GM06990 (cell line): ENCODE data around the gene ERBB4.
A peak's percentile ranks its signal among the peaks of the same experiment; 100 is the strongest.

Experiments
- DNase-seq: peaks from one replicate; pipeline ENCODE4 v3.0.0-alpha.2; 2011; ENCODE audit not compliant: insufficient read length; ENCODE audit errors: extremely low read depth
- H3K27me3 ChIP-seq: replicated peaks from 2 replicates; pipeline ENCODE4 v1.6.0; 2011; ENCODE audit warnings: low read length; ENCODE audit not compliant: control insufficient read depth, insufficient read depth
- H3K36me3 ChIP-seq: 2 replicates; pipeline ENCODE4 v1.5.1; 2011; ENCODE audit warnings: low read length; ENCODE audit not compliant: control insufficient read depth, insufficient read depth
- H3K4me3 ChIP-seq: replicated peaks from 2 replicates; pipeline ENCODE4 v1.5.1; 2011; ENCODE audit warnings: low read depth, mild to moderate bottlenecking, control low read depth, low read length
- CTCF ChIP-seq: IDR thresholded peaks from 2 replicates; pipeline ENCODE4 v1.5.1; 2011; ENCODE audit warnings: low read length, control low read depth, mild to moderate bottlenecking, inconsistent platforms; ENCODE audit not compliant: insufficient read depth, poor library complexity, severe bottlenecking

Gene ERBB4

DNA sequence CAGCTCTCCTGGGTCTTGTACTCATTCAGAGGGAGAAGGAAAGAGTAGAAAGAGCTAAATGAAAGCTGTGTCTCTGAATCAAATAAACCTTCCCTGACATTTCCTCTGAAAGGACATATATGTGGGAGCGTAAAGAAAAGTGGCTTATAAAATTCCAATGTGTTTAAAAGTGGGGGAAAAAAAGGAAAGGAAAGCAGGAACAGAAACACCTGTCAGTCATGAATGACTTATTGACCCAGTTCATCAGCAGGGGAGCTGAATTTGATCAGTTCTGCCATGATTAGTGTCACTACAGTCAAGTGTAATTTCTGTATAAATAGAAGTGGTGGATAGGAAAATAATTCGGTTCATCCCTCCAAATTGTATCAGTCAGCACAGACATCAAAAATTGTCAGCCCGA, 382.5 kb downstream of the ERBB4 start:
- DNase-seq, result no peak
- no peak overlapping the region for H3K4me3 ChIP-seq
- no peaks in the 10 kb centered on the region for H3K36me3 ChIP-seq
- no peaks in the 10 kb centered on the region for H3K27me3 ChIP-seq
- no peak for TF ChIP-seq CTCF

GRCh38 chr2:212154477-212154878, 384.1 kb downstream of the ERBB4 start:
- no peak for TF ChIP-seq CTCF
- no peaks in the 10 kb centered on the region for H3K36me3 ChIP-seq
- H3K4me3 ChIP-seq, result no peak overlapping the region
- H3K27me3 ChIP-seq, result no peaks in the 10 kb centered on the region
- no peak for DNase-seq

GRCh38 chr2:212153923-212154322, 384.7 kb downstream of the ERBB4 start:
- H3K27me3 ChIP-seq, result no peaks in the 10 kb centered on the region
- TF ChIP-seq CTCF, result no peak
- no peak overlapping the region for H3K4me3 ChIP-seq
- DNase-seq, result no peak
- H3K36me3 ChIP-seq, result no peaks in the 10 kb centered on the region

DNA sequence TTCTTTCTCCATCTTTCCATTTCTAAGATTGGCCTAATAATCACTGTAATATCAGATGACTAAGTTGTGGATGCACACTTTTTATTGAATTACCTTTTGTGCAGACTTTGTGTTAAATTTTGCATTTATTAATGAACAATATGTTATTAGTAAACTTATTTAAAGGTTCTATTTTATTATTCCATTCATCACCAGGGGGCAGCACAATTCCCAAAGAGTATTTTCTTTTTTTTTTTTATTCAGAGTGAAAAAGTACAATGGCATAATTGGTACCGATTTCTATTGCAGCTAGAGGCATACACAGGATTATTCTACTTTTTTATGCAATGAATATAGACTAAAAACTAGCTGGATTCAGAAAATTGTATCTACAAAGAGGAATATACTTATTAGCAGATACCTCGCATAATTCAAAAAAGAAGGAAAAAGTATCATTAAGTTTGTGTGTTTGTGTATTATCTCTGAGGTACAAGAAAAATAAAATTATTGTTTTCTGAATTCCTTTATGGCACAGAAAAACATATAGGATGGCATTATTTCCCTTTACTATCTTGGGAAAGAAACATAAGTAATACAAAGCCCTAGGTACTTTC, 390.6 kb downstream of the ERBB4 start:
- DNase-seq, result no peak
- no peaks in the 10 kb centered on the region for H3K27me3 ChIP-seq
- TF ChIP-seq CTCF, result peak; percentile 21

DNA sequence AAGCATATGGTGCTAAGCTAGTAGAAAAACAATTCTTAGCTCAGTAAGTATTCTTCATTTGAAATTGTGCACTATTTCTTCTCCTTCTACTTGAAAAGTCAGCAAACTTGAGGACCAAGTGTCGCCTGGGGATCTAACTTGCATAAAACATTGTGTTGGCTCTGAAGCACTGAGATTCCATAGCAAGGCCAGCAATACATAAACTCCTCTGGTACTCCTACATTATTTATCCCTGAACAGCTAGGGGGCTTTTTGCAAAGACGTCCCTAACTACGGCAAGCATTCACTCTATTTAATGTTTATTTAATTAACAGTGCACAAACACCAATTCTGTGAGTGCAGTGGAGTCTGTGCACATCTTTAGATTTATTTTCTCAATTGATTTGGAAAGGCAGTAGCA, 392.2 kb downstream of the ERBB4 start:
- H3K27me3 ChIP-seq, result no peaks in the 10 kb centered on the region
- no peaks in the 10 kb centered on the region for H3K36me3 ChIP-seq
- no peak for TF ChIP-seq CTCF
- H3K4me3 ChIP-seq, result no peak overlapping the region
- DNase-seq, result no peak

More for the DNA sequence above, 390.6 kb downstream of the ERBB4 start:
- H3K36me3 ChIP-seq, result no peaks in the 10 kb centered on the region
- H3K4me3 ChIP-seq, result no peak overlapping the region

GRCh38 chr2:212145121-212145520, 393.5 kb downstream of the ERBB4 start:
- TF ChIP-seq CTCF, result no peak
- Histone ChIP-seq H3K36me3 (no peaks in the 10 kb centered on the region), H3K4me3 (no peak overlapping the region), H3K27me3 (no peaks in the 10 kb centered on the region)
- DNase-seq, result no peak
